T-helper 1 cell treated with Interleukin-12 subunit alpha and Interleukin-12 subunit beta and Interleukin-4 antibody, amounts not matched to agents 30 μg/mL and 1 μg/mL, for 36 hours (primary cell): ENCODE measurements around the gene ZNF541.

ENCODE experiments used
- H3K27ac Mint-ChIP-seq: one replicate; pipeline ENCODE4 v1.8.0; 2021; ENCODE audit warnings: mild to moderate bottlenecking, mixed read lengths
- H3K27me3 Mint-ChIP-seq: one replicate; pipeline ENCODE4 v1.8.0; 2021; ENCODE audit warnings: low read depth, mixed read lengths
- H3K36me3 Mint-ChIP-seq: one replicate; pipeline ENCODE4 v1.8.0; 2021; ENCODE audit warnings: low read depth, mixed read lengths
- H3K4me1 Mint-ChIP-seq: one replicate; pipeline ENCODE4 v1.8.0; 2021; ENCODE audit warnings: low read depth, mixed read lengths
- H3K4me3 Mint-ChIP-seq: one replicate; pipeline ENCODE4 v1.8.0; 2021; ENCODE audit warnings: mild to moderate bottlenecking, moderate library complexity, mixed read lengths
- H3K9me3 Mint-ChIP-seq: one replicate; pipeline ENCODE4 v1.8.0; 2021; ENCODE audit warnings: mixed read lengths

Gene ZNF541, protein sequence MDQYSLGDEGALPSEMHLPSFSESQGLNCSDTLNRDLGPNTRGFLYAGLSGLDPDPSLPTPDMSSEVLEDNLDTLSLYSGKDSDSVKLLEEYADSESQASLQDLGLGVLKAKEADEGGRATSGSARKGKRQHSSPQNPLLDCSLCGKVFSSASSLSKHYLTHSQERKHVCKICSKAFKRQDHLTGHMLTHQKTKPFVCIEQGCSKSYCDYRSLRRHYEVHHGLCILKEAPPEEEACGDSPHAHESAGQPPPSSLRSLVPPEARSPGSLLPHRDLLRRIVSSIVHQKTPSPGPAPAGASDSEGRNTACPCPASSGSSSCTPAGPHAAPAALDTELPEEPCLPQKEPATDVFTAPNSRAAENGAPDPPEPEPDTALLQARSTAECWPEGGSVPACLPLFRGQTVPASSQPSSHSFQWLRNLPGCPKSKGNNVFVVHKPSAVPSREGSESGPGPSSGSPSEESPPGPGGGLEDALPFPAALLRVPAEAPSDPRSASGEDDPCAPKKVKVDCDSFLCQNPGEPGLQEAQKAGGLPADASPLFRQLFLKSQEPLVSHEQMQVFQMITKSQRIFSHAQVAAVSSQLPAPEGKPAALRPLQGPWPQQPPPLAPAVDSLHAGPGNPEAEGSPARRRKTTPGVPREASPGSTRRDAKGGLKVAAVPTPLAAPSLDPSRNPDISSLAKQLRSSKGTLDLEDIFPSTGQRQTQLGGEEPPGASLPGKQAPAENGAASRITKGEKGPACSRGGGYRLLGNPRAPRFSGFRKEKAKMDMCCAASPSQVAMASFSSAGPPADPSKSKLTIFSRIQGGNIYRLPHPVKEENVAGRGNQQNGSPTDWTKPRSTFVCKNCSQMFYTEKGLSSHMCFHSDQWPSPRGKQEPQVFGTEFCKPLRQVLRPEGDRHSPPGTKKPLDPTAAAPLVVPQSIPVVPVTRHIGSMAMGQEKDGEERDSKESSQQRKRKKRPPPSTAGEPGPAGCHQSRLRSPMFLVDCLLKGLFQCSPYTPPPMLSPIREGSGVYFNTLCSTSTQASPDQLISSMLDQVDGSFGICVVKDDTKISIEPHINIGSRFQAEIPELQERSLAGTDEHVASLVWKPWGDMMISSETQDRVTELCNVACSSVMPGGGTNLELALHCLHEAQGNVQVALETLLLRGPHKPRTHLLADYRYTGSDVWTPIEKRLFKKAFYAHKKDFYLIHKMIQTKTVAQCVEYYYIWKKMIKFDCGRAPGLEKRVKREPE (N-terminal part only)

DNA sequence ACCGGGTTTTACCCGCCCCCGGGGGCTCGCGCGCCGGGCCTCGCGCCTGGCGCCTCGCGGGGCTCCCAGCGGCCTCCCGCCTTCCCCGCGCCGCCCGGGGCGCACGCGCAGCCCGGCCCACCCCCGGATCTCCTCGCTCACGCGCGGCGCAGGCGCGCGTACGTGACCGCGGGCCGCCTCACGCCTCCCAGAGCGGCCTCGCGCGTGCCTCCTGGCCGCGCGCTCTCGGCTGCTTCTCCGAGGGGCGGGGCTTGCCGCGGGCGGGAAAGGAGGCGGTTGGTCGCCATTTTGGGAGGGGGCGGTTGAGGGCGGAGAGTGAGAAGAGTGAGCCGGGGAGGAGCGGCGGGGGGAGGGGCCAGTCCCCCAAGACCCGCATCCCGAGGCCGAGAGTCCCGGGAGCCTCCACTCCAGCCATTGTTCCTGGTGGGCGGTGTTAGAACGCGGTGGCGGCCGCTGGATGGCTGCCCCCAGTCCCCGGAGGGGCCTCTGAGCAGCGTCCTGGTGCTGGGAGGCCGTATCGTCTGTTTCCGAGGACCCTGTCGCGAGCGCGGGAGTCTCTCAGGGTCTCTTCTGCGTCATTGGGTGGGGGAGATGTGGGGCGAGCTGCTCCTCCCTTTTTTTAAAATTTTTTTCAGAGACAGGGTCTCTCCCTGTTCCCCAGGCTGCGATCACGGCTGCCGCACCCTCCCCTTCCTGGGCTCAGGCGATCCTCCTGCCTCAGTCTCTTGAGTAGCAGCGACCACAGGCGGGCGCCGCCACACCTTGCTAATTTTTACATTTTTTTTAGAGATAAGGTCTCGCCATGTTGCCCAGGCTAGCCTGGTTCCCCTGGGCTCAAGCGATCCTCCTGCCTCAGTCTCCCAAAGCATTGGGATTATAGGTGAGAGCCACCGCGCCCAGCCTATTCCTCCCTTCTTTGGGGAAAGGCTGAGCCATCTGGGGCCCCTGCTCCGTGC is at the start of gene ZNF541:
TSS of gene ZNF541 (minus strand) at position 78 of the 956 bp plus-strand sequence. CDS start 17,292 bp downstream, outside the sequence.
- peak within 1 kb of the TSS; percentile 52 for H3K27ac Mint-ChIP-seq
- peaks cover 14% of the 10 kb centered on the region for H3K4me1 Mint-ChIP-seq
- H3K36me3 Mint-ChIP-seq: no peaks in the 10 kb centered on the region
- peaks cover 23% of the 10 kb centered on the region for H3K27me3 Mint-ChIP-seq
- H3K9me3 Mint-ChIP-seq: no peaks in the 10 kb centered on the region
- H3K4me3 Mint-ChIP-seq: peak within 1 kb of the TSS; percentile 26

DNA sequence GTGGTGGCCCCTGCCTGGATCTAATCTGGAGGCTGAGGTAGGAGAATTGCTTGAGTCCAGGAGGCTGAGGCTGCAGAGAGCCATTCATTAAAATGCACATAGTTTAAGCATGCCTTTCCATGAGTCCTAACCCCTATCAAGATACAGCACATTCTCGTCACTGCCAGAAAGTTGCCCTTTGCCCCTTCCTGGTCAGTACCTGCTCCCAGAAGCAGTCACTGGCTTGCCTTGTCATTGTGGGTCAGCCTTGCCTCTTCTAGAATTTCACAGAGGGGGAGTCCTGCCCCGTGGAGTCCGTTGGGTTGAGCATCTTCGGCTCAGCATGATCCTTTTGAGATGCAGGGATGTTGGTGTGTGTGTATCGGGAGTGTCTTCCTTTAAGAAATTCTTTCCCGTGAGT is 46.8 kb upstream of the ZNF541 start:
- H3K4me1 Mint-ChIP-seq: peaks cover 9% of the 10 kb centered on the region
- no peaks in the 10 kb centered on the region for H3K27me3 Mint-ChIP-seq
- peaks cover 3% of the 10 kb centered on the region for H3K36me3 Mint-ChIP-seq
- H3K4me3 Mint-ChIP-seq: no peak overlapping the region
- H3K9me3 Mint-ChIP-seq: no peaks in the 10 kb centered on the region
- H3K27ac Mint-ChIP-seq: no peak overlapping the region

DNA sequence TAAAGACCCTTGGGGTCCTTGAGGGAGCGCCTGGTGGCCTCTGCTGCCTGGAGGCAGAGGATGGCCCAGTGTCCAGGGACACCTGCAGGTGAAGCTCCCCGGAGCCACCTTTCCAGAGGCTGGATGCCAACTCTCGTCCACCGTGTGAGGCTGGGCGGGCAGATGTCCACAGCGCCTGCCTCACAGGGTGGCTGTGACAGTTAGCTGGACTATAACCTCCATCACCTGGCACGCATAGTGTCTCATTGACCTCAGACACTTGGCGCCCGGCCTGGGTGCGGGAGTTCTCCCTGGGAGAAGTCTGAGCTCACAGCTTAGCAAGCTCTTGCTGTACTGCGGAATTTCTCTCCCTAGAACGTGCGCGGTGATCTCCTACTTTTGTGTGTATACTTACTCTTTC is 45.8 kb upstream of the ZNF541 start:
- Mint-ChIP-seq H3K27ac (no peak overlapping the region), H3K4me1 (peaks cover 6% of the 10 kb centered on the region), H3K4me3 (no peak overlapping the region), H3K36me3 (peaks cover 3% of the 10 kb centered on the region), H3K27me3 (no peaks in the 10 kb centered on the region), H3K9me3 (no peaks in the 10 kb centered on the region)

DNA sequence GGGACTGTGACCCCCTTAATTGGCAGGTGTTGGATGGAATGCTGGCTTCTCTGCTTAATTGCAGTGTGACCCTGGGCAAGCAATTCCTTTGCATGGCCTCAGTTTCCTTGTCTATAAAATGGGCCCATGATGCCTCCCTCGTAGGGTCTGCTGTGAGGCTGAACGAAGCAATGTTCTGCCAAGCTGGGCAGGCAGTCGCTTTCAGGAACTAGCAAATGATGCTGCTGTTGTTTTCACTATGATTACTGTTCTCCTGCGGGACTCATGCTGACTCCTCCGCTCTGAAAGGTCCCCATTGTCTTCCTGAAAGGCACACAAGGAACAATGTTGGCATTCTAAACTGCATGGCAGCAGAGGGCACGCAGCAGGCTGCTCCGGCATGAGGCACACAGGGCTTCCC is 42.8 kb upstream of the ZNF541 start:
- no peak overlapping the region for H3K27ac Mint-ChIP-seq
- H3K4me1 Mint-ChIP-seq: peaks cover 13% of the 10 kb centered on the region
- H3K27me3 Mint-ChIP-seq: no peaks in the 10 kb centered on the region
- no peak overlapping the region for H3K4me3 Mint-ChIP-seq
- H3K36me3 Mint-ChIP-seq: peaks cover 8% of the 10 kb centered on the region
- no peaks in the 10 kb centered on the region for H3K9me3 Mint-ChIP-seq

DNA sequence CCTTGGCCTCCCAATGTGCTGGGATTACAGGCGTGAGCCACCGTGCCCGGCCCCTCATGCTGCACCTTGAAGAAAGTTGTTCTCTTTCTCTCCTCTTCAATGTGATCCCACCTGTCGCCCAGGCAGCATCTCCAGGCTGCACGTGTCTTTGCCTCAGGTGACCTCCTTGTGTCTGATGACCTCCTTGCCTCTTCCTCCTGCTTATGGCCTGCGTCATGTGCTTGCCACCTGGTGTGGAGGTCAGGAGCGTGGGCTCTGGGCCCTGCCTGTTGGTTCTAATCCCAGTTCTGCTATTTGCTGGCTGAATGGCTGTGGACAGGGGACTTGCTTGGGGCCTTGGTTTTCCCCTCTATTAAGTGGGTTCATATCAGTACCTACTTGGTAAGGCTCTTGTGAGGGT is 42.3 kb upstream of the ZNF541 start:
- Mint-ChIP-seq H3K4me1 (peaks cover 18% of the 10 kb centered on the region), H3K4me3 (no peak overlapping the region), H3K27me3 (no peaks in the 10 kb centered on the region), H3K36me3 (peaks cover 8% of the 10 kb centered on the region), H3K9me3 (no peaks in the 10 kb centered on the region), H3K27ac (no peak overlapping the region)

DNA sequence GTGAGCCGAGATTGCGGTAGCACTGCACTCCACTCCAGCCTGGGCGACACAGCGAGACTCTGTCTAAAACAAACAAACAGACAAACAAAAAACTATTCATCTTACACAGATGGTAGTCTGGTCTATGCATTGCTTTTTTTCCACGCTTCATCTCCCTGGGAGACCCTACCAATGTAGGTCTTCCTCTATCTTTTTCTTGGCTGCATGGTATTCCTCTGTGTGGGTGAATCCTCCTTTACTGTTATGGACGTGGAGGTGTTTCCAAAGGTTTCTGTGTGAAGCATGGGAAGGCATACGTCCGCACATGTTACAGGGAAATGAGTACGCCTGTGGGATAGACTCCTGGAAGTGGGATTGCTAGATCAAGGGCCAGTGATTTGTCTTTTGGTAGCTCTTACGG is 41.6 kb upstream of the ZNF541 start:
- H3K4me3 Mint-ChIP-seq: no peak overlapping the region
- H3K36me3 Mint-ChIP-seq: peaks cover 8% of the 10 kb centered on the region
- H3K27me3 Mint-ChIP-seq: no peaks in the 10 kb centered on the region
- no peaks in the 10 kb centered on the region for H3K9me3 Mint-ChIP-seq
- H3K4me1 Mint-ChIP-seq: peaks cover 18% of the 10 kb centered on the region
- no peak overlapping the region for H3K27ac Mint-ChIP-seq

DNA sequence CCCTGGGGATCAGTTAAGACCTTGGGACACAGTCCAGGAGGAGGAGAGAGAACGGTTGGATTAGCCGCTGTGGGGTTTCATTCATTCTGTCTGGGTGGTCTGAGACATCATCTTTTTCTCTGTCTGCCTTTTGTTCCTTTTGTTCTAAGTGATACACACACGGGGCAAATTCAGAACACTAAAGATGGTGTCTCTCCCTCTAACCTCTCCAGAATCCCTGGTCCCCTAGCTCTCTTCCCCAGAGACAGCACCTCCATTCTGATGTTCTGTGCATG is 41.0 kb upstream of the ZNF541 start:
- peaks cover 8% of the 10 kb centered on the region for H3K36me3 Mint-ChIP-seq
- H3K4me1 Mint-ChIP-seq: peaks cover 18% of the 10 kb centered on the region
- H3K27me3 Mint-ChIP-seq: no peaks in the 10 kb centered on the region
- H3K27ac Mint-ChIP-seq: no peak overlapping the region
- H3K4me3 Mint-ChIP-seq: no peak overlapping the region
- no peaks in the 10 kb centered on the region for H3K9me3 Mint-ChIP-seq

DNA sequence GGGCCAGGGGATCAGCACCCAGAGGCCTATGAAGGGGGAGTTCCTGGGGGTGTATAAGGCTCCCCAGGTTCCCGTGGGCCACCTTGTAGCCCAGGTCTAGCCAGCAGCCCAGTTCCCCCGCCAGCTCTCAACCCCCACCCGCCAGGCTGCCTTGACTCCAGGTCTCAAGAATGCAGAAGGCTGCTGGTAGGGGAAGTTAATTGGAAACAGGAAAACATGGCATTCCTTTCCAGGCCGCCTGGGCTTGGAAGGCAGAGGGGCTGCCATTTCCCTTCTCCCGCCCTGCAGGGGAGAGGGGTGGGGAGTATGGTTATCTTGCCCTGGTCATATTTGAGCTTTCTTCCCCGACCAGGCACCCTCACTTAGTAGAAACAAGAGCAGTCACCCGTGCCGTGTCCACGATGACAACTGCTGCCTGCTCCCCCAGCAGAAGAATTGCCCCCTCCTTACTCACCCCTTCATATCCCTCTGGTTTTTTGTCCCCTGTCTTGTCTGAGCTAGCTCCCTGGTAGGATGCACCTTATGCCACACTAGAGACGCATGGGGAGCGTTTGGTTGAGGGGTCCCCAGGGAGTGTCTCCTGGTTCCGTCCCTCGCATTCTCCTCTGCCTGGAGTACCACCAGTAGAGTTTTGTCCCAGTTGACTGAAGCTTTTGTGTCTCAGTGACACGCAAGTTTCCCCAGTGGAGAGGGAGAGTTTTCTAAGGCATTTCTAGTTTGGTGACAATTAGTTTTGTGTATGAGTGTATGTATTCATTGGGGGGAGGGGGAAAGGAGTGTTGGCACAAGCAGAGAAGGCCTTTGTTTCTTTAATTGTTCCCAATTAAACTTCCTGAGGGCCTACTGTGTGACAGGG is 40.4 kb upstream of the ZNF541 start:
- Mint-ChIP-seq H3K4me3 (no peak overlapping the region), H3K9me3 (no peaks in the 10 kb centered on the region), H3K4me1 (peaks cover 18% of the 10 kb centered on the region), H3K36me3 (peaks cover 8% of the 10 kb centered on the region), H3K27me3 (no peaks in the 10 kb centered on the region), H3K27ac (no peak overlapping the region)

DNA sequence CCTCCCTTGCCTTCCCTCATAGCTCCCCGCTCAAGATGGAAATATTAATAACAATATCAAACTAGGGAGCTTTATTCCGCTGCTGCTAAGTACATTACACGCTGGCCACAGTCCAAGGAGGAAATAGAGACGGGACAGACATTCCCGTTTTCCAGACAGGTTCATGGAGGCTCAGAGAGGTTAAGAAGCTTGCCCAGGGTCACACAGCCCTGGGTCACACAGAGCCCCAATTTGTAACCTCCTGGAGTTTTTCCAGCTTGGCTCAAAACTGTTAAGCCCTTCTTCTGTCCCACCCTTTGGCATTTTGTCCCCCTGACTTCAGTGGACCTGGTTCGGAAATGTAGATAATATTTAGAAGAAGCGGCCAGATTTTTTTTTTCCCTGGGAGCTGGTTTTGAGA is 38.0 kb upstream of the ZNF541 start:
- peak overlapping the region; percentile 67 for H3K4me3 Mint-ChIP-seq
- no peaks in the 10 kb centered on the region for H3K27me3 Mint-ChIP-seq
- peaks cover 13% of the 10 kb centered on the region for H3K36me3 Mint-ChIP-seq
- H3K27ac Mint-ChIP-seq: peak overlapping the region; percentile 67
- no peaks in the 10 kb centered on the region for H3K9me3 Mint-ChIP-seq
- peaks cover 22% of the 10 kb centered on the region for H3K4me1 Mint-ChIP-seq

DNA sequence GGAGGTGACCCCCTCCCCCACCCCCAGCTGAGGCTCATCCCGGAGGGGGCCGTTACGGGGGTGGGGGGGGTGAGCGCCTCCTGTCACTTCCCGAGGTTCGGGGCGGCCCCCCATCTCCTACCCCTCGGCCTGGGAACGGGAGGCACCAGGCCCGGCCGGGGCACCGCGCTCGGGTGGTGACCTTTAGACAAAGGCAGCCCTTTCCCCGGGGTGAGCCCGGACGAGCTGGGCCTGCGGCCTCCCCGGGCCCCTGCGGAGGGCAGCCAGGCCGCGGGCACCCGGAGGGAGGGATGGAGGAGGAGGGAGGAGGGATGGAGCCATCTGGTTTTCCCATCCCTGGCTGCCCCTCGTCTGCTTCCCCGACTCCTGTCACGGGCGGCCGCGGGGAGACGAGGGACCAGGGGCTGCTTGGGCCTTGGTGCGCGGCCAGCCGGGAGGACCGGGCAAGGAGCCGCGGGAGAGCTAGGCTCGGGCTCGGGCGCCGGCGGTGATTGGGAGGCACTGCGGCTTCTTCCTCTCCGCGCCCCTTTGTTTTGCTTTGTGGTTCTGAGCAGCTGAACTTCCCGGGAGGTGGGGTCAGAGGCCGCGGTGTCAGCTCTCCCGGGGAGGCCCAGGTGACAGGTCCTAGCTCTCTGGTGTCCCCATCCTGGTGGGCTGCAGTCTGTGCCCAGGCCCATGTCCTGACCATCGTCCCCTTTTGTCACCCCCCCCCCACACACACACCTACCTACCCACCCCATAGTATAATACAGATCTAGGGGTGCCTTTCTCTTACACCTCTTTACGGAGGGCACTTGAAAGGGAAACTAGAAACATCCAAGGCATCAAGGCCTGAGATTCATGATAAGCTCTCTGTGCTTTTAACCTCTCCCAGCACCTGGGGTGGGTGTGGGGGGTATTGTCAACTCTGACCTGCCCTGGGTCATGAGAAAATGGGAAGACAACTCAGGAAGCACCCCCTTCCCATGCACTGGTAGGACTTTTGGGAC is 37.3 kb upstream of the ZNF541 start:
- H3K9me3 Mint-ChIP-seq: no peaks in the 10 kb centered on the region
- H3K4me3 Mint-ChIP-seq: peak overlapping the region; percentile 67
- peak overlapping the region; percentile 67 for H3K27ac Mint-ChIP-seq
- H3K4me1 Mint-ChIP-seq: peaks cover 18% of the 10 kb centered on the region
- H3K27me3 Mint-ChIP-seq: no peaks in the 10 kb centered on the region
- peaks cover 11% of the 10 kb centered on the region for H3K36me3 Mint-ChIP-seq

DNA sequence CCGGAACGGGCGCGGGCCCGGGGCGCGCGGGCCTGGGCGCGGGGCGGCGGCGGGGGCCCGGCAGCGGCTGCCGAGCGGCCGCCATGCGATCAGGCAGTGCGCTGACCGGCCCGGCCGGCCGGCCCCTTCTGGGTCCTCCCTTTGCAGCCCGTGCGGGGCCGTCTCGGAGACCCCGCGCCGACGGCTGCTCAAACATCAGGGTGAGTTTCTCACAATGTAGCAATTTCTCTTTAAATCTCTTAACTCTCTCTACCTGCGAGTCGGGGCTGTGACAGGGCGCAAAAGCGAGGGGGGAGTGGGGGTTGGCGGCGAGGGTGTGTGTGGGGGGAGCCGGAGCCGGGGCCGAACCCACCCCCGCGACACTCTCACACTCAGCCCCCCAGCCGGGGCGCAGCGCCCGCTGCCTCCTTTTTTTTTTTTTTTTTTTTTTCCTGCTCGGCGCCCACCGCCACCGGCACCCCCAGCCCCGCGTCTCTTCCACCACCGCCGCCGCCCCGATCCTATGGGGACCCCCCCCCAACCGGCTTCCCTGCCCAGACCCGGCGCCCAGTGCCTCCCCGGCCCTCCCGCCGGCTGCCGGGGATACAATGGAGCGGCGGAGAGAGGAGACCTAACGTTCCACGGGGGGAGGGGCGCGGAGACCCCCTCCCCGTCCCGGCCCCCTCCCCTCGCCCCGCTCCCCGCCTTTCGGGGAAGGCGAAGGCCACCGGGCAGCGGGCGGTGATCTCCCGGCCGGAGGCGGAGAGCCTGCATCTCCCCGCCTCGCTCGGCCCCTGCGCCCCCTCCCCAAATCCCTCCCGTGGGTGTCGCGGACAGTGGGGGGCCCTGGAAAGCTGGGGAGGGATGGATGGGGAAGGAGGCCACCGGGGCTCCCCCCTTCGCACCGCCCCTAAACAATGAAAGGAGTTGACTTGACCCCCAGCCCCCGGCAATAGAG is 36.3 kb upstream of the ZNF541 start, which contains the start of gene BICRA:
TSS of gene BICRA (plus strand) at position 166 of the 937 bp plus-strand sequence. CDS start 64,441 bp downstream, outside the sequence.
- Mint-ChIP-seq H3K4me1 (peaks cover 21% of the 10 kb centered on the region), H3K27ac (peak within 1 kb of the TSS; percentile 85), H3K9me3 (no peaks in the 10 kb centered on the region), H3K4me3 (peak within 1 kb of the TSS; percentile 89), H3K27me3 (peaks cover 4% of the 10 kb centered on the region), H3K36me3 (peaks cover 10% of the 10 kb centered on the region)
